ENCODE results near the gene SUCLG2. TPM values are rescaled to one million over a fixed set of nuclear protein-coding genes. Genes with fewer than 3 reads are reported as not detected.

The SUCLG2 gene
- total and polyA plus RNA-seq, 4 donors = 38.2 to 71.9 (median 44.5) TPM

- intact Hi-C loops (cut with DNase I) = no loop called here
- peaks cover 0 to 2% of the 10 kb centered on the region in 2 donors for H3K4me1 ChIP-seq (ENCODE audit: control insufficient read depth in 1 of 2, insufficient read depth in 2 of 2, low read length in 2 of 2)
- ATAC-seq (ENCODE audit: low FRiP score) (no peak), DNase-seq (no peak)
- H3K36me3 ChIP-seq (ENCODE audit: control insufficient read depth in 1 of 2, insufficient read depth in 2 of 2, low read length in 1 of 2) = peaks cover 2 to 6% of the 10 kb centered on the region in 2 donors
- H3K4me3 ChIP-seq (ENCODE audit: low read length in 2 of 2) = no peak overlapping the region
- WGBS, 2 donors = 53 to 59% methylated on average over 2 of the region's 2 CpGs
- no peak overlapping the region for H3K27ac ChIP-seq (ENCODE audit: low read depth in 1 of 2, low read length in 2 of 2)
- H3K9me3 ChIP-seq (ENCODE audit: control insufficient read depth, low read length) = no peaks in the 10 kb centered on the region
- no peaks in the 10 kb centered on the region for H3K27me3 ChIP-seq (ENCODE audit: control insufficient read depth in 1 of 2, insufficient read depth in 2 of 2, low read length in 1 of 2)
These were observed 137.9 kb downstream of the SUCLG2 start for GRCh38 chr3:67516496-67516895.

- no peak for ATAC-seq (ENCODE audit: low FRiP score)
- DNase-seq = no peak
- Histone ChIP-seq H3K4me1 (ENCODE audit: control insufficient read depth in 1 of 2, insufficient read depth in 2 of 2, low read length in 2 of 2) (peaks cover 0 to 2% of the 10 kb centered on the region in 2 donors), H3K4me3 (ENCODE audit: low read length in 2 of 2) (no peak overlapping the region), H3K36me3 (ENCODE audit: control insufficient read depth in 1 of 2, insufficient read depth in 2 of 2, low read length in 1 of 2) (peaks cover 2 to 6% of the 10 kb centered on the region in 2 donors), H3K9me3 (ENCODE audit: control insufficient read depth, low read length) (no peaks in the 10 kb centered on the region), H3K27me3 (ENCODE audit: control insufficient read depth in 1 of 2, insufficient read depth in 2 of 2, low read length in 1 of 2) (no peaks in the 10 kb centered on the region), H3K27ac (ENCODE audit: low read depth in 1 of 2, low read length in 2 of 2) (no peak overlapping the region)
- intact Hi-C loops (cut with DNase I) = no loop called here
- 28 to 37% methylated on average over 3 of the region's 3 CpGs for WGBS, 2 donors
These were observed 138.6 kb downstream of the SUCLG2 start for GRCh38 chr3:67515778-67516177.

DNA sequence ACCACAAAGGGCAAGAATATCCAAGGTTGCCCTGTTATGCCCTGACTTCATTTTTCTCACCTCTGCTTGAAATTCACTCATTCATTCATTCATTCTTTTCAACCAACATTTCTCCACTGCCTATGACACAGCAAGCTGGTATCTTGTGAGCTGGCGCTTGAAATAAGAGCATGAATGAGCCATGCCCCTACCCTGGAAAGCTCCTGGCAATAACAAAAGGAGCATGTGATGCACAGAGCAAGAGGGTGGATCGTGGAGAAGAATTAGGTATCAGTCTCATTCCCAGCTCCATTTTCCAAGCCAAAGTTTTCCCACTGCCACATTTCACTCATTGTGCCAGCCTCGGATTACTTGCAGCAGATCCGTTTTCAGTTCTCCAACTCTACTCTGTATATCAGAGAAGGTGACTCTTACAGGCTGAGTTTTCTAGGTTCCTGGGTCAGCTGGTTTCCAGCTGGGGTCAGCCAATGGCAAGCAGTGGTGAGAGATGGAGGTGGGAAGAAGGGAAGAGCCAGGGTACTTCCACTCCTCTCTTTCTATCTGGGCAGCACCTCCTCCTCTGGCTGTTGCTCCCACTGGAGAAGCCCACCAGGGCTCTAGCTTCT lies 144.8 kb downstream of the SUCLG2 start:
- intact Hi-C loops (cut with DNase I) = no loop called here
- Histone ChIP-seq H3K27ac (ENCODE audit: low read depth in 1 of 2, low read length in 2 of 2) (no peak overlapping the region), H3K27me3 (ENCODE audit: control insufficient read depth in 1 of 2, insufficient read depth in 2 of 2, low read length in 1 of 2) (no peaks in the 10 kb centered on the region), H3K9me3 (ENCODE audit: control insufficient read depth, low read length) (no peaks in the 10 kb centered on the region), H3K36me3 (ENCODE audit: control insufficient read depth in 1 of 2, insufficient read depth in 2 of 2, low read length in 1 of 2) (peaks cover 0 to 3% of the 10 kb centered on the region in 2 donors), H3K4me3 (ENCODE audit: low read length in 2 of 2) (no peak overlapping the region), H3K4me1 (ENCODE audit: control insufficient read depth in 1 of 2, insufficient read depth in 2 of 2, low read length in 2 of 2) (no peaks in the 10 kb centered on the region)
- DNase-seq (no peak), ATAC-seq (ENCODE audit: low FRiP score) (no peak)
- WGBS, 2 donors = 87 to 94% methylated on average over 4 of the region's 4 CpGs

DNA sequence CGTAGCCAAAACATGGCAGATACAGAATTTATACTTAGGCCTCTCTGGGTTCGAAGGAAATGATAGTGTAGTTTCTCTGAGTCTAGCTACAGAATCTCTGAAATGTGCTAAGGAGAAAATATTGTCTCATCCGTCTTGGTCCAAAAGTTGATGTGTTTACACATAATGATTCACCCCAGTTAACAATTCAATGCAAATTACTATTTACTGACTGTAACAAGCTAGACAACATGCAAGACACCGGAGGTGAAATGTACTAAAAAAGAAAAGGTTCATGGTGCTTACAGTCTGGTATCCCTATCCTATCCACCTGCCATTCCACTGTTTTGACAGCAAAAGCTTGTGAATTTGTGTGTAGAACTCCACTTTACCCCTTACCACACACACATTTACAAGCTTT lies 146.8 kb downstream of the SUCLG2 start:
- no peak overlapping the region for H3K27ac ChIP-seq (ENCODE audit: low read depth in 1 of 2, low read length in 2 of 2)
- H3K4me3 ChIP-seq (ENCODE audit: low read length in 2 of 2) = no peak overlapping the region
- DNase-seq (no peak), ATAC-seq (ENCODE audit: low FRiP score) (no peak)
- intact Hi-C loops (cut with DNase I) = no loop called here
- H3K36me3 ChIP-seq (ENCODE audit: control insufficient read depth in 1 of 2, insufficient read depth in 2 of 2, low read length in 1 of 2) = peaks cover 0 to 3% of the 10 kb centered on the region in 2 donors
- H3K9me3 ChIP-seq (ENCODE audit: control insufficient read depth, low read length) = no peaks in the 10 kb centered on the region
- 95 to 97% methylated on average over 4 of the region's 4 CpGs for WGBS, 2 donors
- H3K4me1 ChIP-seq (ENCODE audit: control insufficient read depth in 1 of 2, insufficient read depth in 2 of 2, low read length in 2 of 2) = no peaks in the 10 kb centered on the region
- H3K27me3 ChIP-seq (ENCODE audit: control insufficient read depth in 1 of 2, insufficient read depth in 2 of 2, low read length in 1 of 2) = no peaks in the 10 kb centered on the region

DNA sequence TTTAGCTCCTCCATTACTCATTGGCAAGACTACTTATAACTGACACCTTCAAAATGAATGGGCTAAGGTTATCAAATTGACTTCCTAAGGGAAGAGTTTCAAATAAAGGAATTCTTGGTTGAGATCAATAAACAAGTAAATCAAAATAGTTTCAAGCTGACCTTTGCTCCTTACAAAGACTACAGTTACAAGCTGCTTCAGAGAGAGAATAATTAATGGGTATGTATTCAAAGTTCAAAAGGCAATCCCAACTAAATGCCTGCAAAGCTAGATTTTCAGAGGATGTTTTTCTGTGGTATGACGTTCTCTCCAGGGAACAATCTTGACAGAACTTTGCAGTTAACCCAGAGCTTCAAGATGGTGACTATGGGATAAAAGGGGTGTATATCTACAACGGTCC lies 153.7 kb downstream of the SUCLG2 start:
- no peaks in the 10 kb centered on the region for H3K27me3 ChIP-seq (ENCODE audit: control insufficient read depth in 1 of 2, insufficient read depth in 2 of 2, low read length in 1 of 2)
- H3K27ac ChIP-seq (ENCODE audit: low read depth in 1 of 2, low read length in 2 of 2) = no peak overlapping the region
- H3K36me3 ChIP-seq (ENCODE audit: control insufficient read depth in 1 of 2, insufficient read depth in 2 of 2, low read length in 1 of 2) = no peaks in the 10 kb centered on the region
- intact Hi-C loops (cut with DNase I) = no loop called here
- no peaks in the 10 kb centered on the region for H3K9me3 ChIP-seq (ENCODE audit: control insufficient read depth, low read length)
- no peaks in the 10 kb centered on the region for H3K4me1 ChIP-seq (ENCODE audit: control insufficient read depth in 1 of 2, insufficient read depth in 2 of 2, low read length in 2 of 2)
- 77 to 89% methylated on average over 2 of the region's 2 CpGs for WGBS, 2 donors
- H3K4me3 ChIP-seq (ENCODE audit: low read length in 2 of 2) = no peak overlapping the region
- DNase-seq (no peak), ATAC-seq (ENCODE audit: low FRiP score) (no peak)

DNA sequence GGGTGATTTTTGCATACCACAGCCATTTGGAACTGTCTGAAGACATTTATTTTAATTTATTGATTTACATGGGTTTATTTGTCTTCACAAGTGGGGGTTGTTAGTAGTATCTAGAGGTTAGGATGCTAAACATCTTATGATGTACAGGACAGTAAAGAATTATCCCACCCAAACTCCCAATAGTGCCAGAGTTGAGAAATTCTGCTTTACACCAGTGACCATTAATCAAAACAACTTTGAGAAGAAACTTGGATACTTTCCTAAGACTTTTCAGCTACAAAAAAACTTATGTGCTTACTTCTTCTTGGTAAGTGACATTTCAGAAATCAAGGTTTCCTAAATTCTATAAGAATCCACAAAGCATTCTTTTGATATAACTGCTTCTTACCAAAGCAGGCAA lies 156.7 kb downstream of the SUCLG2 start:
- Histone ChIP-seq H3K36me3 (ENCODE audit: control insufficient read depth in 1 of 2, insufficient read depth in 2 of 2, low read length in 1 of 2) (peaks cover 0 to 6% of the 10 kb centered on the region in 2 donors), H3K27ac (ENCODE audit: low read depth in 1 of 2, low read length in 2 of 2) (no peak overlapping the region), H3K4me1 (ENCODE audit: control insufficient read depth in 1 of 2, insufficient read depth in 2 of 2, low read length in 2 of 2) (peaks cover 0 to 3% of the 10 kb centered on the region in 2 donors), H3K9me3 (ENCODE audit: control insufficient read depth, low read length) (no peaks in the 10 kb centered on the region), H3K4me3 (ENCODE audit: low read length in 2 of 2) (no peak overlapping the region), H3K27me3 (ENCODE audit: control insufficient read depth in 1 of 2, insufficient read depth in 2 of 2, low read length in 1 of 2) (no peaks in the 10 kb centered on the region)
- ATAC-seq (ENCODE audit: low FRiP score) (no peak), DNase-seq (no peak)
- intact Hi-C loops (cut with DNase I) = no loop called here

DNA sequence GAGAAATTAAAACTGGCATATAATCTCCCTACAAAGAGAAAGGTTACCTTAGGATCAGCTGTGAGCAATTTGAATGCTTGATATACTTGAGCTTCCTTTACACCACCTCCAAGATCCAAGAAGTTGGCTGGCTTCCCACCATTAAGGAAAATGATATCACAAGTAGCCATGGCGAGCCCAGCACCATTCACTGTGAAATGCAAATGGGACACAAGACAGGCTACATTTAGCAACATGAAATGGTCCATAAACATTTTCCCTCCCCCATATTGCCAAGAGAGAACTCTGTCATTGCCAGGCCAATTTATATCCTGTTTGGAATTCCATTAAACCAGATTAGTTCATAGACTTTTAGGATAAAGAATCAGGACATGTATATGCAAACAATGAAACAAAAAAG lies 158.7 kb downstream of the SUCLG2 start:
- intact Hi-C loops (cut with DNase I) = no loop called here
- ATAC-seq (ENCODE audit: low FRiP score) = no peak
- DNase-seq = no peak
- Histone ChIP-seq H3K4me3 (ENCODE audit: low read length in 2 of 2) (no peak overlapping the region), H3K4me1 (ENCODE audit: control insufficient read depth in 1 of 2, insufficient read depth in 2 of 2, low read length in 2 of 2) (peaks cover 0 to 3% of the 10 kb centered on the region in 2 donors), H3K9me3 (ENCODE audit: control insufficient read depth, low read length) (no peaks in the 10 kb centered on the region), H3K36me3 (ENCODE audit: control insufficient read depth in 1 of 2, insufficient read depth in 2 of 2, low read length in 1 of 2) (peaks cover 0 to 6% of the 10 kb centered on the region in 2 donors), H3K27ac (ENCODE audit: low read depth in 1 of 2, low read length in 2 of 2) (no peak overlapping the region), H3K27me3 (ENCODE audit: control insufficient read depth in 1 of 2, insufficient read depth in 2 of 2, low read length in 1 of 2) (no peaks in the 10 kb centered on the region)
- 97 to 100% methylated on average over 1 of the region's 1 CpG for WGBS, 2 donors

- DNase-seq = no peak
- Histone ChIP-seq H3K27me3 (ENCODE audit: control insufficient read depth in 1 of 2, insufficient read depth in 2 of 2, low read length in 1 of 2) (no peaks in the 10 kb centered on the region), H3K4me3 (ENCODE audit: low read length in 2 of 2) (no peak overlapping the region), H3K27ac (ENCODE audit: low read depth in 1 of 2, low read length in 2 of 2) (no peak overlapping the region), H3K9me3 (ENCODE audit: control insufficient read depth, low read length) (no peaks in the 10 kb centered on the region), H3K4me1 (ENCODE audit: control insufficient read depth in 1 of 2, insufficient read depth in 2 of 2, low read length in 2 of 2) (peaks cover 0 to 6% of the 10 kb centered on the region in 2 donors), H3K36me3 (ENCODE audit: control insufficient read depth in 1 of 2, insufficient read depth in 2 of 2, low read length in 1 of 2) (peaks cover 0 to 6% of the 10 kb centered on the region in 2 donors)
- intact Hi-C loops (cut with DNase I) = no loop called here
- no peak for ATAC-seq (ENCODE audit: low FRiP score)
- WGBS, 2 donors = 54 to 58% methylated on average over 3 of the region's 3 CpGs
These were observed 160.6 kb downstream of the SUCLG2 start for GRCh38 chr3:67493808-67494207.

- no peak for ATAC-seq (ENCODE audit: low FRiP score)
- Histone ChIP-seq H3K27me3 (ENCODE audit: control insufficient read depth in 1 of 2, insufficient read depth in 2 of 2, low read length in 1 of 2) (no peaks in the 10 kb centered on the region), H3K27ac (ENCODE audit: low read depth in 1 of 2, low read length in 2 of 2) (no peak overlapping the region), H3K36me3 (ENCODE audit: control insufficient read depth in 1 of 2, insufficient read depth in 2 of 2, low read length in 1 of 2) (peaks cover 0 to 6% of the 10 kb centered on the region in 2 donors), H3K9me3 (ENCODE audit: control insufficient read depth, low read length) (no peaks in the 10 kb centered on the region), H3K4me3 (ENCODE audit: low read length in 2 of 2) (no peak overlapping the region), H3K4me1 (ENCODE audit: control insufficient read depth in 1 of 2, insufficient read depth in 2 of 2, low read length in 2 of 2) (peaks cover 0 to 9% of the 10 kb centered on the region in 2 donors)
- intact Hi-C loops (cut with DNase I) = no loop called here
- DNase-seq = no peak
- 95 to 100% methylated on average over 1 of the region's 1 CpG for whole genome bisulfite sequencing, 2 donors
These were observed 163.8 kb downstream of the SUCLG2 start for GRCh38 chr3:67490658-67491057.

All from aorta (tissue), 5 donors.